Stomach (tissue), 4 donors: Measurements from ENCODE around the gene NAT10.

ENCODE experiments used
- CTCF ChIP-seq, 7 experiments: fragments of 450-650 bp in 4 of 7; fragments of 200-600 bp in 3 of 7; sonication (generic) in 3 of 7; IDR thresholded peaks; one replicate each; pipeline ENCODE4 v1.5.1; 2016 to 2019; ENCODE audit warnings: antibody characterized with exemption in 7 of 7, control low read depth in 2 of 7, mild to moderate bottlenecking in 1 of 7
- EP300 ChIP-seq: sonication (generic); formaldehyde crosslinking; IDR thresholded peaks from one replicate; pipeline ENCODE4 v1.6.1; 2017; ENCODE audit warnings: antibody characterized with exemption
- POLR2A ChIP-seq, 4 donors: fragments of 450-650 bp; IDR thresholded peaks; one replicate each; pipeline ENCODE4 v1.6.1; 2016; ENCODE audit warnings: antibody characterized with exemption in 4 of 4, control low read depth in 2 of 4, mild to moderate bottlenecking in 1 of 4, moderate library complexity in 1 of 4
- POLR2AphosphoS5 ChIP-seq, 3 donors: sonication (generic); formaldehyde crosslinking; IDR thresholded peaks; one replicate each; pipeline ENCODE4 v1.6.1; 2016; ENCODE audit warnings: antibody characterized with exemption in 3 of 3

DNA sequence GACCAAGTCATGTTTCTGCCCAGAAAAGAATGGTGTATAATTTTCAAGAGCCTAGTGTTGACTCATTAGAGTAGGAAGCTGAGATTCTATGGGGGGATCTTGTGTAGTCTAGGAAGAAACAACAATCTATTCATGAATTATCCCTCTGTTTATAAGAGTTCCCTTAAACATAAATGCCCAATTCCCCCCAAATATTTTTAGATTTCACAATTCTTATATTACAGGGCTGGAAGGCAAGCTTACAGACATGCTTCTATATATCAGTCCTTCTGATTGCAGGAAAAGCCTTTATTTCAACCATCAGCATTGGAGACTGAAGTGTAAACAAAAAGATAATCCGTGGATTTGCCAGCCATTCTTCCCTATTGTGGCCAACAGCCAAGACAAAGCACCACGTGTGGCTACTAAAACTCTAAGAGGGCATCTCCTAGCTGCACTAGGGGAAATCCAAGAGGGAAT lies 71.4 kb downstream of the NAT10 start:
- TF ChIP-seq POLR2AphosphoS5 (IDR thresholded peaks at IDR 0.05) (no peak), CTCF (IDR thresholded peaks at IDR 0.05) (no peak), POLR2A (IDR thresholded peaks at IDR 0.05) (no peak), EP300 (no peak)
